Embryonic facial prominence (tissue), 1 donor: ENCODE measurements around the gene PAAF1.

ENCODE experiments used
- DNase-seq: peaks from one replicate; pipeline ENCODE4 v3.0.0-alpha.2; 2016; ENCODE audit errors: extremely low spot score

PAAF1 gene

GRCh38 chr11:73945396-73945795 lies 68.6 kb downstream of the PAAF1 start:
- no peak for DNase-seq

- DNase-seq: no peak
Observed at GRCh38 chr11:73946798-73947458, 70.1 kb downstream of the PAAF1 start.

- DNase-seq: no peak
Observed at GRCh38 chr11:73949246-73949645, 72.4 kb downstream of the PAAF1 start.

GRCh38 chr11:73949912-73950311 lies 73.1 kb downstream of the PAAF1 start:
- no peak for DNase-seq

- DNase-seq: no peak
Observed at GRCh38 chr11:73950869-73951710, 74.3 kb downstream of the PAAF1 start, which contains the start of gene DNAJB13. DNAJB13 (plus strand) TSS chr11:73951026; CDS start chr11:73951070, 44 bp downstream.

- no peak for DNase-seq
Observed at GRCh38 chr11:73951797-73952196, 75.0 kb downstream of the PAAF1 start.

- no peak for DNase-seq
Observed at GRCh38 chr11:73956876-73957653, 80.3 kb downstream of the PAAF1 start.

GRCh38 chr11:73957654-73958361 lies 81.0 kb downstream of the PAAF1 start:
- no peak for DNase-seq

GRCh38 chr11:73958521-73959141 lies 81.8 kb downstream of the PAAF1 start:
- DNase-seq: no peak

GRCh38 chr11:73961321-73961720 lies 84.5 kb downstream of the PAAF1 start:
- no peak for DNase-seq

GRCh38 chr11:73962101-73962705 lies 85.4 kb downstream of the PAAF1 start:
- no peak for DNase-seq

- DNase-seq: no peak
Observed at GRCh38 chr11:73963861-73964260, 87.1 kb downstream of the PAAF1 start.

GRCh38 chr11:73965076-73965763 lies 88.4 kb downstream of the PAAF1 start:
- no peak for DNase-seq

GRCh38 chr11:73965764-73966121 lies 88.9 kb downstream of the PAAF1 start:
- DNase-seq: no peak

- DNase-seq: no peak
Observed at GRCh38 chr11:73968356-73968966, 91.7 kb downstream of the PAAF1 start.

- DNase-seq: no peak
Observed at GRCh38 chr11:73969091-73969490, 92.3 kb downstream of the PAAF1 start.

- no peak for DNase-seq
Observed at GRCh38 chr11:73969991-73970800, 93.4 kb downstream of the PAAF1 start.

GRCh38 chr11:73971175-73971719 lies 94.4 kb downstream of the PAAF1 start:
- no peak for DNase-seq

GRCh38 chr11:73972187-73972586 lies 95.4 kb downstream of the PAAF1 start:
- no peak for DNase-seq
